ENCODE measurements around the gene TRIM2.

GRCh38 chr4:153207027-153207426 lies 2.8 kb downstream of the TRIM2 start:
- no peak for TF ChIP-seq CTCF (conservative IDR thresholded peaks at IDR 0.05)
- TF ChIP-seq EZH2 (IDR thresholded peaks at IDR 0.05; ENCODE audit: low read depth): no peak

Measured in PC-9 (cell line).